HG03378 (cell line): ENCODE measurements around the gene BCAR3.
"Not testable (repeated sequence)": the region's sequence is repeated elsewhere in the genome, so short reads cannot be mapped to it uniquely, and the experiment has no call there.

Experiments used
- ATAC-seq: cut with Tn5 transposase; IDR thresholded peaks from one replicate; pipeline ENCODE4 v1.9.1; 2021; ENCODE audit warnings: mild to moderate bottlenecking, moderate library complexity; ENCODE audit not compliant: unreplicated experiment

The BCAR3 gene

DNA sequence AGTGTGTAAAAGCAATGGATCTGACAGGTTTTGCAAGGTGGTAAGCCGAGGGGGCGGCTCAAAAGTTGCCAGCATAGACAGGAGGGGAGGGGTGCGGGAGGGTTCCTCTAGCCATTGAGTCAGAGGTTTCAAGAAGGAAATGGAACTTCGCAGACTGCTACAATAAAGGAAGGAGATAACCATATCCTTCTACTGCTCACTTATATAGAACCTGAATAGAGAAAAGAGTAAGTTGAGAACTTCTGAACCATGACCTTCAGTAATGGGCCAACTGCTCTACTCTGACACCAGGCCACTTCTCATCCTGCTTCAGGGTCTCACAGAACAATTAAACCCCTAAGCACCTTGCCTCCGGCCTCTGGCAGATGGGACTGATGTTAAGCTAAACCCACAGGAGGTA, 26.3 kb upstream of the BCAR3 start:
- ATAC-seq, result peak; percentile 67

DNA sequence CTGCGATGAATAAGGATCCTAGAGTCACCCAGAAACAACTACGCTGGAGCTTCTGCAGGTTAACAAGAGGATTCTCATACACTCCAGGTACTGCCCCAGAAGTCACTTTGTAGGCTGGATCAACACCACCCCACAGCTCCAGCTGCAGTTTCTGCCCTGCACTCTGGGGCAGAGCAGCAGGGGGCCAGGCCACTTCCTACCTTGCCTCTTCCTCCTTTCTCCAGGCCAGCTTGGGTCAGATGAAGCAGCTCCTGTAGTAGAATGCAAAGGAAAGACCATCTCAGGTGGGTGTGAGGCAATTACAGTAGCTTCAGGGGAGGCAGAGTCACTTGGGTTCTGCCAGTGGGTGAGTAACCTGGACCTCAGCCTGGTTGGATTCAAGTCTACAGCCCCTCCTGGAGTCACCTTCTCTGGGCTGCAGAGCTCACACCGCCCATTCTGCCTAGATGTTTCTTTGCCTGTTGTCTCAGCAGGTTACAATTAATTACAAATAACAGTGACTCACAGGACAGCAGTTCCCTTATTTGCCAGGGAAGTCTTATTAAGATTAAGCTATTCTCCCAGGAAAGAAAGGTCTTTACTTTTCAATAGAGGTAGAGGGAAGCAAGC, 24.4 kb upstream of the BCAR3 start:
- ATAC-seq, result no peak

DNA sequence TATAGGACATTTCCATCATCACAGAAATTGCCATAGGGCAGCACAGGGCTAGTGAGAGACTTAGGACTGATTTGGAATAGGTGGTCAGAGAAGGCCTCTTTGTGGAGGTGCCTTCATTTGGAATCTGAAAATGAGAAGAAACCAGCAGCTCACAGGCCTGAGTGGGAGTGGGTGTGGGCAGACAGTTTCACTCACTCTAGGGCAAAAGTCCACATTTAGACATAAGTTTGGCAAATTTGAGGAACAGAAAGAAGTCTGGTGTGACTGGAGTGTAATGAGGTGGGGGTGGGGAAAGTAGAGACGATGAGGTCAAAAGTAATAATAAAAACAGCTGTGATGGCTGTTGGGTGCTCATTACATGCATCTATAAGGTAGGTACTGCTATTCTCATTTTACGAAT, 22.4 kb upstream of the BCAR3 start:
- peak; percentile 59 for ATAC-seq

DNA sequence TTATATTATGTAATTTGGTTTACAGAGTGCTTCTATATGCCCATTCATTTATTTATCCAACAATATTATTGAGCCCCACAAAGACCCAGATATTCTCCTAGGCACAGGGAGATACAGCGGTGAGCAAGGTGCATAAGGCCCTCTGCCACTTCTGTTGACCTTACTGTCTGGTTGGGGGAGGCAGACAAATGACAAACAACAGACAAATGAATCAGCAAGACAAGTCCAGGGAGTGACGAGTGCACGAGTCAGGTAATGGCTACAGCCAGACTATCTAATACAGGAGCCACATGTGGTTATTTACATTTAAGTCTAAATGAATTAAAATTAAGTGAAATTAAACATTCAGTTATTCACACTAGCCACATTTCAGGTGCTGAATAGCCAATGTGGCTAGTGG, 22.0 kb upstream of the BCAR3 start:
- peak; percentile 10 for ATAC-seq

DNA sequence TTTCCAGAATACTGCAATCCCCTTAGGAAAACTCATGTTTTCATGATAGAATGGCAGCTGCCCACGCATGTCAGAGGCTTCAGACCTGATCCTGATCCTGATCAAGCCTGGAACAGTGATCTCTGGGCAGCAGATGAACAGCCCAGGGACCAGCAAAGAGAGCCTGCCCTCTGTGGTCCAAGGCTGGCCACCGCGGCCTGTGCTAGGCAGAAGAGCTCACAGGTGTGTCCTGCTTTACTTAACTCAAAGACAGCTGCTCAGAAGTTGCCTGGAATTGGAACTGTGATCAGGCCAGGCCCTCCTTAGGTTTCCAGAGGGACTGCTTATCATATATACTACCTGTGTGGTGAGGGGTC, 21.2 kb upstream of the BCAR3 start:
- no peak for ATAC-seq

DNA sequence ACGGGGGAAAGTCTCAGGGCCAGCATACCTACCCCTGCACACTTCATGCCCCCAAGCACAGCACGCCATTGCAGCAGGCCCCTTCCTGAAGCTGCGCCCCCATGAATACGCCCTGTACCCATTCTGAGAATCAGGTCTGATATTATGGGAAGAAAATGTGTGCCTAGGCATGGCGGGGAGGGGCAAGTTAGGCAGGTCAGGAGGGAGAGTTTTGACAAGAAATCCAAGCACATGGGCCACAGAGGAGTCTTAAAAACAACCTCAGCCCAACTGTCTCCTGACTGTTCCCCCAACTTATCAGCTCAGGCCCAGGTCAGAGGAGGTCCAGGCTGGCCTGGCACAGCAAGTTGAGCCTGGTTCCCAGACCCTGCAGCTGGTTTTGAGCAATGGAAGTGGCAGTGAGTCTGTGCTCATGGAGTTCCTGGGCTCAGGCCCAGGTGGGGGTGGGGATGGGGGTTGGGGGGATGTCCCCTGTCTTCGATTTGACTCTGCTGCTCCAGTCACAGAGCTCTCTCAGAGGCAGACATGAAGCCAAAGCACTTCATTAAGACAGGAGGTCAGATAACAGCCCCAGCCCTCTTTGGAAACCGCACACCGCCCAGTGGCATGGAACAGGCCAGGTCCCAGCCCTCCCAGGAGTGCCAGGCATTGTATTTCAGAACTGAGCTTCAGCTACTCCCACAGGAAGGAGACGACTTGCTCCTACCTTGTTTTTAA, 20.6 kb upstream of the BCAR3 start:
- ATAC-seq, result peak; percentile 30

DNA sequence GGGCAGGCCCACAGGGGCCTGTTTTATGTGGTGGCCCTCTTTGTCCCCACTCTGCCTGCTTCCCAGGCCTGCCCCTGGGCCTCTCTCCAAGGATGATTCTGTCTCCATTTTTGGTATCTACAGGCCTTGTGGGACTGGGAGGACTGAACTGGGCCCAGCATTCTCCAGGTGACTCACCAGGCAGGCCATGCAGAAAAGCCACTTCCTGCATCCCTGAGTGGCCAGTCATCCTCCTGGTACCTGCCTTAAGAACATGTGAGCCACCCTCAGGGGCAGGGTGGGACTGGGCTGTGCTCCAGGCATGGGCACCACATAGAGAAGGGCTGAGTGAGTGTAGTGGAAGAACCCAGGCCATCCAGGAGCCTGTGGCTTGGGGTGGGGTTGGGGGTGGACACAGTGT, 20.0 kb upstream of the BCAR3 start:
- no peak for ATAC-seq

DNA sequence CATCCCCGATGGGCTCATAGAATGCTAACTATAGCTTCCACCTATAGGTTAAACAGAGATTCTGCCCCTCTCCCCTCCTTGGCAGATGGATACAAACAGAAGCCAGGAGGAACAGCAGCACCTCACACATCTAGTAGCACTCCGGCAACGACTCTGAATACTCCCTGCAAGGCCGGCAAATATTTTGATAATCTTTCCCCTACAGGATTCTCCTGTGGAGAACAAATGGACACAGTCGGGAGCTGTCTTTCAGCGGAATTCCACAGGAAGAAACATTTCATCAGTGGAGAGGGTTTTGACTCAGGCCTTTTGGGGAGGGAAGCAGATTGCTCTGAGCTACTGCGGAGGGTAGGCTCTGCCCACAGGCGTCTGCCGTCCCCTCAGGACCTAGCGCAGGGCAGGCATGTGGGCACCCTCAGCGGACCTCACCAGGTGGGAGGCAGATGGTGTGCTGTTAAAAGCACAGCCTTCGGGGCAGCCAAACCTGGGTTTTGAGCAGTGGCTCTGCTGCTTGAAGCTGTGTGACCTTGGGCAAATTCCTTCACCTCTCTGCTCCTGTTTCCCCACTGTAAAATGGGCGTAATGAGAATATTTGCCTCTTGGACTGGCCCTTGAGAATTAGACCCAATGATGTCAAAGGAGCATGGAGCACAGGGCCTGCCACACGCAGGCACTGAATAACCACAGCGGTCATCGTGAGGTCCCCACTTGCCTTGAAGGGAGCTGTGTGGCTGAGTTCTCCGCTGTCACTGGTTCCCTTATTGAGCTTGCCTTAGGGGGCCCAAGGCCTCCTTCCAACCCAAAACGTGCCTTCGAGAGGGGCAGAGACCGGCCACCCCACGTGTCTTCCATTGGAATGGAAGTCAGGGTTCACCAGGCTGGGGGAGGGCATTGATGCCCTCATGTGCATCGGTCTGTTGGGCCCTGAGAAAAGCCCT, 19.2 kb upstream of the BCAR3 start:
- ATAC-seq, result no peak

DNA sequence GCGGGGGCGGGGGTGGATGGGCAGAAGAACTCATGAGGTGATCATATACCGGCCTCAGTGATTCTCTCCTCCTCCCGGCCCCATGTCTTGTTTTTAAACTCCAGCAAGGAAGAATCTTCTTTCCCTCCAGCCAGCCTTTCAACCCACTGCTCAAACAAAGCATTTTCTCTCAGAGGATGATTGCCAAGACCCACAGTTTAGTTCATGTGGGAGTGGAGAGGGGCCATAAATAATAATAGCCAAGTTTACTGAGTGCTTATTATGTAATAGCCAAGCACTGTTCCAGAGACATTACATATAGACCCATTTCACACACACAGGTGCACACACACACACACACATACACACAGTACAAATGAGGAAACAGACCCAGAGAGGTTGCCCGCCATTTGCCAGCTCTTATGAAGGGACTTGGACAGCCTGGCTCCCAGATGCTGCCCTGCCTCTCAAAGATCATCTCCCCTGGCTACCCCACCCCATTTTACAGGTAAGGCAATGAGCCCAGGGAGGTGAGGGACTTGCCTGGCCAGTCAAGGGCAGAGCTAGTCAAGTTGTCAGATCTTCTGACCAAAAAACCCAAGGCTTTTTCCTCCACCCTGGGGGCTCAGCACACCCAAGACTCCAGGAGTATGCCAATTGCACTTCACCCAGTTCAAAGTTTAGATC, 18.0 kb upstream of the BCAR3 start:
- ATAC-seq, result no peak

DNA sequence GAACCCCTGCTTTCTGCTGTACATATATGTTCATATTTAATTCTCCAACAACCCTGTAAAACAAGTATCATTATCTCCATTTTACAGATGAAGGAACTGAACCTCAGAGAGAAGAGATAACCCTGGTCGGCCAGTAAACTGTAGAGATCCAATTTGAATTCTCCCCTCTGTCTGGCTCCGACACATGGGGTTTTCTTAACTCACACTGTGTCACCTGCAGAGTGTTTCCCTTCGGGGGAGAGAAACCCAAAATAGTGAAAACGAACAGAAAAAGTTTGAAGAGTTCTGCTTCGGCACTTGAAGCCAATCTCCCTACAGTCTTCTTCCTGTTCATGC, 17.4 kb upstream of the BCAR3 start:
- no peak for ATAC-seq

DNA sequence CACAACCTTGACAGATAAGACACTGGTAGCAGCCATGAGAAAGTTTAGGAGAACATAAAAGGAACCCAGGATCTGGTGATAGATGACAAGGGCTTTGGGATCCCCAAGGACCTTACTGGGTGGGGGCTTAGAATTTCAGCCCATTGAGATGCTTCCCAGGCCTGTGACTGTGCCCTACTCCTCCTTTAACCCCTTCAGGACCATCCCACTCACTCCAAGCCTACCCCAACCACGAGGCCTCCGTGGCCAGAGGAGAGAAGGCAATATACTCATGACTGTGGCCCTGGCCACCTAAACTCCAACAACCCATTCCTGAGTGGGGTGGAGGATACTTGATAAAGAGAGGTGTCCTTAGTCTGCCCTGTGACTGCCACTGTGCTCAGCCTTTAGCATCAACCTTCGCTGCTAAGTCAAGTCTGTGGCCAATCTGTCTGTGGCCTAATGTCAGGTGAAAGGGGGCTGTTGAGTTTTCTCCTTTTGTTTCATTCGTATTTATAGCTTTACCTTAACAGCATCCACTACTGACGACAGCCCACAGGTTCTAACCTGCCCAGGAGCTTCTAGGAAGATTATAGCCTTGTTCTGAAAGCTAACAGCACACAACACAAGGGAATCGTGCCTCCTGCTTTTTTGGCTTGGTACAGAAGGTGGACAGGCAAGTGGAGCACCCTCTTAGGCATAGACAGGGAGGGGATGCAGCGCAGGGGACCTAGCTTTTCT, 16.9 kb upstream of the BCAR3 start:
- no peak for ATAC-seq

DNA sequence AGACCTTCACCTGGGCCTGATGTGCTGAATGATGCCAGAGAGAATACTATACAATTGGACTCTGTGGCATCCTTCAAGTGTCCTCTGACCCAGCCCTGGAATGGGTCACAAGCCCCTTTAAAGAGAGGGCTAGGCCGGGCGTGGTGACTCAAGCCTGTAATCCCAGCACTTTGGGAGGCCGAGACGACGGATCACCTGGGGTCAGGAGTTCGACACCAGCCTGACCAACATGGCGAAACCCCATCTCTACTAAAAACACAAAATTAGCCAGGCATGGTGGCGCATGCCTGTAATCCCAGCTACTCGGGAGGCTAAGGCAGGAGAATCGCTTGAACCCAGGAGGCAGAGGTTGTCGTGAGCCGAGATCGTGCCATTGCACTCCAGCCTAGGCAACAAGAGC, 15.9 kb upstream of the BCAR3 start:
- ATAC-seq, result not testable (repeated sequence)

DNA sequence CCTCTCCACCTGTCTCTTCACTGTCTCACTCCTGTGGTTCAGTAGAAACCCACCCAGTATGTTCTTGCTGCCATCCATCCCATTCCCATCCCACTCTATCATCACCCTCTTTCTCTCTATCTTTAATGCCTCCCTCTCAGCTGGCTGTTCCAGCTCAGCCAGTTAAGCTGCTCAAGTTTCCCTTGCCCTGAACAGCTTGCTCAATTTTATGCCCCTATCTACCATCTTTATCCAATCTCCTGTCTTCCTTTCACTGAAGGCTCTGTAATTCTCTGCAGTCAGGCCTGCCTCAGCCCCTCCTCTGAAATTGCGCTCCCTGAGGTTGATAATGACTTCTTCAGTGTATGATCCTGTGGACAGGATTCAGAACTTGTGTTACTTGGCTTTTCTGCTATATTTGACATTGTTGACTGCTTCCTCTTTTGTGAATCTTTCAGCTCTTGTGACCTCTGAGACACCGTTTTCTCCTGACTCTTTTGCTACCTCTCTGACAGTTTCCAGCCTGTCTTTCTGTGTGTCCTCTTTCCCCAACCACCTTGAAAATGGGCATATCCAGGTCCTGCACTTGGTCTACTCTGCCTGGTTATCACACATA, 13.9 kb upstream of the BCAR3 start:
- peak; percentile 48 for ATAC-seq

DNA sequence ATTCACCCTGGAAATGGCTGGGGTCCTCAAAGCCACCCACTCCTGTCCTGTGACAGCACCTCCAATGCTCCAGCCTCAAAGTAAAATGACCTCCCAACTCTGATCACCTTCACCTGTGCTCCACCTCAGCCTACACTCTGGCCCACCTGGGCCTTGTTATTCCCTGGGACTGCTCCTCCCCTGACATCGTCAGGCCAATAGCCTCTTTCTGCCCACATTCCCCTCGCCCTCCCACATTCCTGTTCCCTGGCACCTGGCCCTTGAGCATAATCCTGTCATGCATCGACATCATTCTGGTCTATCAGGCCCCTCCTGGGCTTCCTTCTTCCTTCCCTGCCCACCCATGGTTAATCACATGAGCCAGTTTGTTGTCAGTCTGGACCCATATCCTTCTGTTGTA, 13.2 kb upstream of the BCAR3 start:
- ATAC-seq, result no peak

DNA sequence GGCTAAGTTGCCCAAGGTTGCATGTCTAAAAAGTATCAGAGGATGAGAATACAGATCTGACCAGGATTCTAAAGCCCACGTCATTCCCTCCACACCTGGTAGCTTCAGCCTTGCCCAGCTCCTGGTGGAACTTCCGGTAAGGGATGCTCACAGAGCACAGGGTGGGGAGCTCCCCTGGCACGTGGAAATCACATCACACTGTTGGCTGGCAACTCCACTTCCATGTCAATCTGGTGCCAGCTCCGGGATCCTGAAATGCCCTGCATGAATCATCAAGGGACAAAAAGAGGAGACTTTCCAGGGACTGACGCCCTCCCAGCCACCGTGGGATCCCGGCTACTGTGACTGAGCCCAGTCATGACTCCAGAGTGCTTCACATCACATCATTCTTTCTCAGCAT, 12.4 kb upstream of the BCAR3 start:
- no peak for ATAC-seq

DNA sequence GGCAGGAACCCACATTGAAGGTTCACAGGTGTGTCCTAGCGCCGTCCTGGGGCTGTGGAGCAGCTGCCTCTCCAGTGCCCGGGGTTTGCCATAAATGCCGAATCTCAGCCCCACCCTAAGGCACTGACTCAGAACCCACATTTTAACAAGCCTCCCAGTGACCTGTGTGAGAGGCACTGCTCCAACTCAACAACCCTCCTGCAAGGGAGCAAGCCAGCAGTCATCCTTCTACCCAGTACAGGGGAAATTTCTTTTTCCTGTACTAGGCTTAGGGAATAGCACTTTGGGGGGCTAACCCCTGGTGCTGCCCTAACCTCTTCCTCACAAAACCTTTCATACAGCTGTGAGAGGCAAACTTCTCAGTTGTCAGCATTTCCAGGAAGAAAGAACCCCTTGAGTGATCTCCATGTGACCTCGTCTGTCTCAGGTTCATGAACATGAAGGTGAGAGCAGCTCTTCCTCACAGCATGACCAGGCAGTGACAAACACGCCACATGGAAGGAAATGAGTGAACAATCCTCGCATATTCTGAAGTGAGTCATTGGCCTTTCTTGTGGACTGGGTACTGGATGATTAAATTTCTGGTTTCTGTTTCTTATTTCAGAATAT, 11.4 kb upstream of the BCAR3 start:
- ATAC-seq, result peak; percentile 76

DNA sequence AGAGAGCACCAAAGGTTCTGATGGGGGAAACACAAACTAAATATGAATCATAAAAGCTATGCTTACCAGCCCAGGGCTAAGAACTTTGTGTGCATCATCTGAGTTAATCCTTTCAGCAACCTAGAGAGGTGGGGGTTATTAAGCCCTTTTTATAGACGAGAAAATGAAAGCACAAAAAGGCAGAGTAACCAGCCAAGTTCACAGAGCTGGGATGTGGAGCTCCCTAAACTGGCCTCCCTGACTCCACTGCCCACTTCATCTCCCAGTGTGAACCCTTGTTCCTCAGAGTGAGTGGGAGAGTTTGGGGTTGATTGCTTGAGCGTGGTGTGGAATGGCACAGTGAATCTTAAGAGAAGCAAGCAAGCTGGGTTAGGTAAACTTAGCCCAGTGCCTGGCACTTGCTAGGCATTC, 10.8 kb upstream of the BCAR3 start:
- no peak for ATAC-seq

DNA sequence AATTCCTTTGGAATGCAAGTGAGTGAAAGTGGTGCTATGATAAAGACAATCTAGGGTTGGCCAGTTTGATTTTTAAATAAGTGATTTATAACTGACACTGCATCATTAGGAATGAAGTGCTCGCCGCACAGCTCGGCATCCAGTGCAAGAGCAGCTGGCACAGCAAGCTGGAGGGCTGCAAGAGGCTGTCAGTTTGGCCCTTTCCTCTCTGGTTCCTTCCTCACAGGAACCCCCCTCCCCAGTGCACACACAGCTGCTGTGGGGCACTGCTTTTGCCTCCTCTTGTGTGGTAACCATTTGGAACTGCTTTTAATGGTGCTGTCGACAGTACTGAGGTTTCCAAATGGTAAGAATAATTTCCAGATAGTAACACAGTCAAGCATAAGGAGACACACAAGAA, 10.4 kb upstream of the BCAR3 start:
- no peak for ATAC-seq

DNA sequence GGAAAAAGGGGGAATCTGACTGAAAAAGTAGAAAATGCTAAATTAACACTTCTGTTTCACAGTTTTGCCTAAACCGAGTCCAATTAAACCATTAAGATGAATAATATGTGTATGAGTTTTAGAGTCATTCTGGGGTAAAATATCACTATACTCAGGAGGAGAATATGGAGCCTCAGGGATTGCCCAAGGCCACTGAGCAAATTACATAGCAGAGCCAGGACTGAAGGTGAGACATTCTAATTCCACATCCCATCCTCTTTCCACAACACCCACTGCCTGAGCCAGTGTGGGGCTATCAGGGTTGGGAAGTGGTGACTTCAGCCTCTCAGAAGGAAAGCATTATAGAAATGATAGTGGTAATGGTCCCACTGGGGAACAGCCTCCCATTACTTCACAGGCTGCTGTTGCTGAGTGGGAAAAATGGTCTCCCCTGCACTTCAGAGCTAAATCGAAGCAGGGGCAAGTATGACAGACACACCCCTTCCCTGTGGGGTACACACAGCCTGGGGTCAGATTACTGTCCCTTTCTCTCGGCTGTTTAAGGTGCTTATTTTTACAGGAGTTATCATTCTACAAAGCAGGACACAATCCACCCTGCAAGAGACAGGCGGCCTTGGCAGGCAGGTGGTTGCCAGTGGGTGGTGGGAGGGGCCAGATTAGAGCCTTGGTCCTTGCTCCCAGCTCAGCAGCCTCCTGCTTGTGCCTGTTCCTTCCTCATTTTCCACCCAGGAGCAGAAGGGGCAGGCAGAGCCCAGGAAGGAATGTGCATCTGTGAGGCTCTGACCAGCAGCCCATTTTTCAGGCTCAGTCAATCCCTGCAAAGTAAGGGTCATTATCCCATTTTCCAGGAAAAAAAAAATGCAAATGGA, 9.5 kb upstream of the BCAR3 start:
- no peak for ATAC-seq
